ENCODE measurements around the gene NDUFV3.
A peak's percentile ranks its signal among the peaks of the same experiment; 100 is the strongest.
"Not testable (repeated sequence)": the region's sequence is repeated elsewhere in the genome, so short reads cannot be mapped to it uniquely, and the experiment has no call there.

Gene NDUFV3

DNA sequence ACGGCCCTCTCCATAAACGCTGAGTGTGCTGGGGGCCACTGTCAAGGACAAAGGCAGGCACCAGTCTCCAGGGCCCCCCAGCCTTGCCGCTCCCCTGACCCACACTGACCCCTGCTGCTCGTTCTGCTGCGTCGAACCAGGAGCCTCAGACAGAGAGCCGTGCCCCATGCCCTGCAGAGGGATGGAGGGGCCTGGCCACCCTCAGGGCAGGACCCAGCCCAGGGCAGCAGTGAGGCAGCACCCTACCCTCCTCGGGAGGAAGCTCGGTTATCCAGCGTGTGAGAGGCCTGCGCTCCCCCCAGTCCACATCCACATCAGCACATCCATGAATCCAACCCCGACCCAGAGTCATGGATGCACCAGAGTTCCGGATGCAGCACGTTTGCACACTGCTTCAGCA is 28.8 kb upstream of the NDUFV3 start:
- H3K9me3 Mint-ChIP-seq, result no peaks in the 10 kb centered on the region
- TF ChIP-seq CTCF (IDR thresholded peaks at IDR 0.05; ENCODE audit: unreplicated experiment in 3 of 3), result no peak
- H3K36me3 Mint-ChIP-seq (ENCODE audit: low read depth), result peaks cover 26% of the 10 kb centered on the region
- peak overlapping the region in 2 of 3 experiments; percentile 76 to 96 for H3K27ac Mint-ChIP-seq
- no peaks in the 10 kb centered on the region for H3K27me3 Mint-ChIP-seq (ENCODE audit: low read depth)
- peaks cover 7% of the 10 kb centered on the region for H3K4me1 Mint-ChIP-seq
- no peak overlapping the region for H3K4me3 Mint-ChIP-seq

DNA sequence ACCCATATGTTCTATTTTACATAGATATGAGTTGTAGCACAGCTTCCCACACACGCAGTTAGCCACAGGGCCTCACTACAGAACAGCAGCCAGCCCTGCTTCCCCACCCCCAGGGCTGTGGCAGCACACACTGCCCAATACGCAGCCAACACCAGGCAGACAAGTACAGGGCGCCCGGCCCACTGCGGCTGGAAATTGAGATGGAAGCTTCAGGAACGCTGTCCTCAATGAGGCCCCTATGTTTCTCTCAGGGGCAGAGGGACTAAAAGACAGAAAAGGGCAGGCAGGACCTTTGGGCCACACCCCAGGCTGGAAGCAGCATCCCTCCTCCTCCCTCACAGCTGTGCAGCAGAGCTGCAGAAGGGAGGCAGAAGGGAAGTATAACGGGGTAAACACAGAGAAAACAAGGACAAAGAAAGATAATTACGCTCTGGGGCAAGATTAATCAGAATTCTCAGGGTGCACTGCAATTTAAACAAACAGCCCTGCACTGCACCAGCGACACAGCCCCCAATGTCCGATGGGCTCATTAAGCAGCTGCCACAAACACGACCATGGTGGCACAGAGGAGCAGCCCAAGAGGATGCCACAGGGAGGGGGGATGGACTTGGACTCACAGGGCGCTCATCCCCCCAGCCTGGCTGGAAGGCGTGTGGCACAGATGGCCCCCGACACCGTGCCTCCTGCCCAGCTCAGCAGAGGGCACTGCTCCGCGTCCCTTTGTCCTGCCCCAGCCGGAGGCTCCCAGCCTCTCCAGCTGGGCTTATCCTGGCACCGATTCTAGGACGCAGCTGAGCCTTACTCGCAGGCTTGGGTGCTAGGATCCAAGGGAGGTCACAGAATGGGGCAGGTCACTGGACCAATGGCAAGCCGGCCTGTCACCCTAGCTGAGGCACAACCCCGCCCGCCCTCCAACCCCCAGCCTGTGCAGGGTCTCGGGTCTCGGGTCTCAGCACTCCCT is 28.0 kb upstream of the NDUFV3 start:
- Mint-ChIP-seq H3K27ac (peak overlapping the region in 2 of 3 experiments; percentile 76 to 96), H3K4me1 (peaks cover 7% of the 10 kb centered on the region), H3K4me3 (no peak overlapping the region), H3K9me3 (no peaks in the 10 kb centered on the region), H3K27me3 (ENCODE audit: low read depth) (peaks cover 2% of the 10 kb centered on the region), H3K36me3 (ENCODE audit: low read depth) (peaks cover 31% of the 10 kb centered on the region)
- TF ChIP-seq CTCF (IDR thresholded peaks at IDR 0.05; ENCODE audit: unreplicated experiment in 3 of 3), result no peak

DNA sequence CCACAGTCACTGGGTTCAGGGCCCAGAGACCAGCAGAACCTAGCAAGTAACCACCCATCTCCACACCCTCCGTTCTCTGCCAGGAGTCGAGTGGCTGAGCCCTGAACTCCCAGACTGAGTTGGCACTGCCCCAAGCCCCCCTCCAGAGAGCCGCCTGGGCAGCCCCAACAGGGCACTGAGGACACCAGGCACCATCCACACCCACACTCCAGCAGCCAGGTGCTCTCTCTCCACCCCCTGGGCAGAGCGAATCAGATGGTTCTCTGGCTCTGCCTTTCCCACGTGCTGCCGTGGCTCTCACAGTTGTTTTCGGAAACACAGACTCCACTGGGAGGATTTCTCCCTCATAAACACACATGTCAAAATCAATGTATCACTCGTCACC is 27.3 kb upstream of the NDUFV3 start:
- Mint-ChIP-seq H3K4me1 (peaks cover 7% of the 10 kb centered on the region), H3K4me3 (no peak overlapping the region), H3K27me3 (ENCODE audit: low read depth) (peaks cover 3% of the 10 kb centered on the region), H3K27ac (no peak overlapping the region), H3K36me3 (ENCODE audit: low read depth) (peaks cover 30% of the 10 kb centered on the region), H3K9me3 (no peaks in the 10 kb centered on the region)
- no peak for TF ChIP-seq CTCF (IDR thresholded peaks at IDR 0.05; ENCODE audit: unreplicated experiment in 3 of 3)

- TF ChIP-seq CTCF (IDR thresholded peaks at IDR 0.05; ENCODE audit: unreplicated experiment in 3 of 3), result no peak
- Mint-ChIP-seq H3K27me3 (ENCODE audit: low read depth) (peaks cover 3% of the 10 kb centered on the region), H3K4me1 (peaks cover 7% of the 10 kb centered on the region), H3K4me3 (no peak overlapping the region), H3K9me3 (no peaks in the 10 kb centered on the region), H3K27ac (no peak overlapping the region), H3K36me3 (ENCODE audit: low read depth) (peaks cover 42% of the 10 kb centered on the region)
Observed at GRCh38 chr21:42868196-42868595, 24.9 kb upstream of the NDUFV3 start.

DNA sequence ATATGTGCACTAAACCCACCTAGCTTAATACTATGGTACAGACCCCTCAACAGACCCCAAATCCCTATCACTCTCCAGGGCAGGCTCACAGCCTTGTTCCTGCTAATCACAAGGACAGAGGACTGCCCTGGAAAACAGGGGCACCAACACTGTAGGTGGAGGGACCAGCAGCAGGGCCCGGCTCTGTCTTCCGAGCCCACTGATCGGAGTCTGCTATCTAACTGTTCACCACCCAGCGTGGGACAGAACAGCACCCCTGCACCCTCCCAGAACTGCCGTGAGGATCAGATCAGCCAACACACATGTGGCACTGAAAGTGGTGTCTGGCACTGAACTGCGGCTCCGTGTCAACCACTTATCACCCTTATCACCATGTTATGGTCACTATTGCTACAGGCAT is 20.0 kb upstream of the NDUFV3 start:
- Mint-ChIP-seq H3K27me3 (ENCODE audit: low read depth) (peaks cover 3% of the 10 kb centered on the region), H3K4me3 (no peak overlapping the region), H3K9me3 (no peaks in the 10 kb centered on the region), H3K27ac (no peak overlapping the region), H3K36me3 (ENCODE audit: low read depth) (peaks cover 51% of the 10 kb centered on the region), H3K4me1 (peaks cover 2% of the 10 kb centered on the region)
- TF ChIP-seq CTCF (IDR thresholded peaks at IDR 0.05; ENCODE audit: unreplicated experiment in 3 of 3), result no peak

- not testable (repeated sequence) for H3K27me3 Mint-ChIP-seq (ENCODE audit: low read depth); H3K27ac Mint-ChIP-seq; H3K9me3 Mint-ChIP-seq; H3K4me3 Mint-ChIP-seq
- H3K4me1 Mint-ChIP-seq, result peaks cover 21% of the 10 kb centered on the region
- H3K36me3 Mint-ChIP-seq (ENCODE audit: low read depth), result peaks cover 34% of the 10 kb centered on the region
Observed at GRCh38 chr21:42875811-42876210, 17.3 kb upstream of the NDUFV3 start.

All from nephron (organoid).